ENCODE measurements around the gene ATF4. TPM values are rescaled to one million over a fixed set of nuclear protein-coding genes. Genes with fewer than 3 reads are reported as not detected.

Gene ATF4
- total and polyA plus RNA-seq, 3 experiments from 2014 or later: 103 to 758 (median 757) TPM

- Histone ChIP-seq H3K27ac (ENCODE audit: low read depth, low read length) (no peak overlapping the region), H3K4me3 (ENCODE audit: low read length) (no peak overlapping the region), H3K9me3 (ENCODE audit: low read length) (no peaks in the 10 kb centered on the region), H3K36me3 (ENCODE audit: insufficient read depth, low read length) (no peaks in the 10 kb centered on the region), H3K4me1 (ENCODE audit: insufficient read depth, low read length) (peaks cover 14% of the 10 kb centered on the region), H3K27me3 (ENCODE audit: insufficient read depth, low read length, poor library complexity, severe bottlenecking) (no peaks in the 10 kb centered on the region)
- no peak overlapping the region for H3K27ac Mint-ChIP-seq
- H3K36me3 Mint-ChIP-seq: peaks cover 0 to 9% (median 0%) of the 10 kb centered on the region in 3 donors
- peaks cover 0 to 1% of the 10 kb centered on the region in 2 donors for H3K27me3 Mint-ChIP-seq
- no peaks in the 10 kb centered on the region for H3K9me3 Mint-ChIP-seq
- ChIA-PET POLR2A (interaction anchor here (1.0 kb wide), 1 partner anchor 17 kb away, joined by 4 read pairs; the partner anchor contains the start of gene ATF4), CTCF (interaction anchor here (5.0 kb wide), 1 partner anchor 488 kb away, joined by 60 read pairs; no protein-coding TSS in a partner anchor)
- H3K4me1 Mint-ChIP-seq: peaks cover 10 to 20% (median 20%) of the 10 kb centered on the region in 3 donors
- no peak for DNase-seq
- no peak overlapping the region for H3K4me3 Mint-ChIP-seq
Observed at GRCh38 chr22:39536711-39537110, 16.3 kb downstream of the ATF4 start.

GRCh38 chr22:39537975-39538374 lies 17.6 kb downstream of the ATF4 start:
- no peak for DNase-seq
- Mint-ChIP-seq H3K27me3 (peaks cover under 1 to 4% of the 10 kb centered on the region in 2 donors), H3K36me3 (no peaks in the 10 kb centered on the region), H3K9me3 (no peaks in the 10 kb centered on the region), H3K4me3 (no peak overlapping the region), H3K4me1 (peaks cover 1 to 9% (median 9%) of the 10 kb centered on the region in 3 donors), H3K27ac (no peak overlapping the region)
- ChIA-PET CTCF (interaction anchor here (0.9 to 5.0 kb wide), 3 partner anchors 405 to 535 kb away, joined by 3 to 60 read pairs (median 3); no protein-coding TSS in a partner anchor), POLR2A (no interaction called here)
- Histone ChIP-seq H3K9me3 (ENCODE audit: low read length) (no peaks in the 10 kb centered on the region), H3K27me3 (ENCODE audit: insufficient read depth, low read length, poor library complexity, severe bottlenecking) (no peaks in the 10 kb centered on the region), H3K4me3 (ENCODE audit: low read length) (no peak overlapping the region), H3K4me1 (ENCODE audit: insufficient read depth, low read length) (peaks cover 9% of the 10 kb centered on the region), H3K27ac (ENCODE audit: low read depth, low read length) (no peak overlapping the region), H3K36me3 (ENCODE audit: insufficient read depth, low read length) (no peaks in the 10 kb centered on the region)

GRCh38 chr22:39543095-39543494 lies 22.7 kb downstream of the ATF4 start:
- no peak overlapping the region for H3K27ac Mint-ChIP-seq
- POLR2A ChIA-PET: no interaction called here
- Histone ChIP-seq H3K9me3 (ENCODE audit: low read length) (no peaks in the 10 kb centered on the region), H3K4me3 (ENCODE audit: low read length) (no peak overlapping the region), H3K27me3 (ENCODE audit: insufficient read depth, low read length, poor library complexity, severe bottlenecking) (no peaks in the 10 kb centered on the region), H3K4me1 (ENCODE audit: insufficient read depth, low read length) (peaks cover 24% of the 10 kb centered on the region), H3K36me3 (ENCODE audit: insufficient read depth, low read length) (no peaks in the 10 kb centered on the region), H3K27ac (ENCODE audit: low read depth, low read length) (no peak overlapping the region)
- peaks cover 0 to 4% (median 2%) of the 10 kb centered on the region in 3 donors for H3K36me3 Mint-ChIP-seq
- no peaks in the 10 kb centered on the region for H3K9me3 Mint-ChIP-seq
- peaks cover 18 to 34% of the 10 kb centered on the region in 2 donors for H3K27me3 Mint-ChIP-seq
- peaks cover 20 to 29% (median 26%) of the 10 kb centered on the region in 3 donors for H3K4me1 Mint-ChIP-seq
- no peak for DNase-seq
- CTCF ChIA-PET: no interaction called here
- H3K4me3 Mint-ChIP-seq: no peak overlapping the region

- Mint-ChIP-seq H3K36me3 (peaks cover 0 to 4% (median 2%) of the 10 kb centered on the region in 3 donors), H3K9me3 (no peaks in the 10 kb centered on the region), H3K4me3 (peak overlapping the region; percentile 11 to 87 (median 75)), H3K4me1 (peaks cover 20 to 29% (median 26%) of the 10 kb centered on the region in 3 donors), H3K27me3 (peaks cover 33 to 47% of the 10 kb centered on the region in 2 donors), H3K27ac (peak overlapping the region in 3 of 8 donors; percentile 16 to 65 (median 37))
- ChIA-PET CTCF (interaction anchor here (1.1 to 2.3 kb wide), 3 partner anchors 11 to 479 kb away, joined by 3 to 14 read pairs (median 9); no protein-coding TSS in a partner anchor), POLR2A (no interaction called here)
- Histone ChIP-seq H3K9me3 (ENCODE audit: low read length) (no peaks in the 10 kb centered on the region), H3K4me3 (ENCODE audit: low read length) (peak overlapping the region; percentile 27), H3K27ac (ENCODE audit: low read depth, low read length) (no peak overlapping the region), H3K4me1 (ENCODE audit: insufficient read depth, low read length) (peaks cover 24% of the 10 kb centered on the region), H3K36me3 (ENCODE audit: insufficient read depth, low read length) (no peaks in the 10 kb centered on the region), H3K27me3 (ENCODE audit: insufficient read depth, low read length, poor library complexity, severe bottlenecking) (no peaks in the 10 kb centered on the region)
- DNase-seq: peak; percentile 48 to 73 (median 51)
Observed at GRCh38 chr22:39545386-39546365, 25.3 kb downstream of the ATF4 start.

- Mint-ChIP-seq H3K27ac (no peak overlapping the region), H3K27me3 (peaks cover 40 to 56% of the 10 kb centered on the region in 2 donors), H3K36me3 (peaks cover 0 to 4% (median 2%) of the 10 kb centered on the region in 3 donors), H3K4me3 (peak overlapping the region in 1 of 7 donors; percentile 11), H3K9me3 (no peaks in the 10 kb centered on the region), H3K4me1 (peaks cover 20 to 29% (median 26%) of the 10 kb centered on the region in 3 donors)
- POLR2A ChIA-PET: no interaction called here
- DNase-seq: no peak
- Histone ChIP-seq H3K27me3 (ENCODE audit: insufficient read depth, low read length, poor library complexity, severe bottlenecking) (no peaks in the 10 kb centered on the region), H3K4me1 (ENCODE audit: insufficient read depth, low read length) (peaks cover 24% of the 10 kb centered on the region), H3K4me3 (ENCODE audit: low read length) (no peak overlapping the region), H3K36me3 (ENCODE audit: insufficient read depth, low read length) (no peaks in the 10 kb centered on the region), H3K27ac (ENCODE audit: low read depth, low read length) (no peak overlapping the region), H3K9me3 (ENCODE audit: low read length) (no peaks in the 10 kb centered on the region)
- CTCF ChIA-PET: no interaction called here
Observed at GRCh38 chr22:39546889-39547586, 26.7 kb downstream of the ATF4 start.

GRCh38 chr22:39547587-39547947 lies 27.2 kb downstream of the ATF4 start:
- H3K27me3 Mint-ChIP-seq: peaks cover 44 to 60% of the 10 kb centered on the region in 2 donors
- no peak for DNase-seq
- ChIA-PET POLR2A (no interaction called here), CTCF (interaction anchor here (1.0 kb wide), 1 partner anchor 13 kb away, joined by 3 read pairs; no protein-coding TSS in a partner anchor)
- Histone ChIP-seq H3K4me1 (ENCODE audit: insufficient read depth, low read length) (peaks cover 24% of the 10 kb centered on the region), H3K4me3 (ENCODE audit: low read length) (no peak overlapping the region), H3K36me3 (ENCODE audit: insufficient read depth, low read length) (no peaks in the 10 kb centered on the region), H3K27me3 (ENCODE audit: insufficient read depth, low read length, poor library complexity, severe bottlenecking) (no peaks in the 10 kb centered on the region), H3K27ac (ENCODE audit: low read depth, low read length) (no peak overlapping the region), H3K9me3 (ENCODE audit: low read length) (no peaks in the 10 kb centered on the region)
- H3K9me3 Mint-ChIP-seq: no peaks in the 10 kb centered on the region
- H3K27ac Mint-ChIP-seq: no peak overlapping the region
- H3K4me3 Mint-ChIP-seq: no peak overlapping the region
- H3K36me3 Mint-ChIP-seq: peaks cover 0 to 4% (median 2%) of the 10 kb centered on the region in 3 donors
- peaks cover 20 to 29% (median 26%) of the 10 kb centered on the region in 3 donors for H3K4me1 Mint-ChIP-seq

GRCh38 chr22:39553429-39553828 lies 33.1 kb downstream of the ATF4 start:
- H3K9me3 Mint-ChIP-seq: peaks cover 0 to 1% (median 0%) of the 10 kb centered on the region in 5 donors
- Histone ChIP-seq H3K4me1 (ENCODE audit: insufficient read depth, low read length) (no peaks in the 10 kb centered on the region), H3K4me3 (ENCODE audit: low read length) (no peak overlapping the region), H3K9me3 (ENCODE audit: low read length) (no peaks in the 10 kb centered on the region), H3K27ac (ENCODE audit: low read depth, low read length) (no peak overlapping the region), H3K27me3 (ENCODE audit: insufficient read depth, low read length, poor library complexity, severe bottlenecking) (peaks cover 20% of the 10 kb centered on the region), H3K36me3 (ENCODE audit: insufficient read depth, low read length) (no peaks in the 10 kb centered on the region)
- ChIA-PET CTCF (no interaction called here), POLR2A (interaction anchor here (0.6 kb wide), 1 partner anchor 1784 kb away, joined by 4 read pairs; no protein-coding TSS in a partner anchor)
- H3K27me3 Mint-ChIP-seq: peaks cover 52 to 55% of the 10 kb centered on the region in 2 donors
- no peak overlapping the region for H3K27ac Mint-ChIP-seq
- no peak for DNase-seq
- H3K36me3 Mint-ChIP-seq: no peaks in the 10 kb centered on the region
- H3K4me1 Mint-ChIP-seq: peaks cover 5 to 12% (median 7%) of the 10 kb centered on the region in 3 donors
- H3K4me3 Mint-ChIP-seq: no peak overlapping the region
